Epithelial cell of esophagus (primary cell): ENCODE measurements around the gene GNPDA1.

Source experiments
- DNase-seq: peaks from one replicate; pipeline ENCODE4 v3.0.0; 2010; ENCODE audit warnings: low read depth
- H3K4me3 ChIP-seq: 2 replicates; pipeline ENCODE4 v1.5.1; 2011; ENCODE audit warnings: mild to moderate bottlenecking, low read length, control low read depth
- CTCF ChIP-seq: IDR thresholded peaks from 2 replicates; pipeline ENCODE4 v1.5.1; 2011; ENCODE audit warnings: low read depth, mild to moderate bottlenecking, low read length, control low read depth, inconsistent platforms; ENCODE audit not compliant: insufficient read depth; ENCODE audit errors: missing control alignments

The GNPDA1 gene

DNA sequence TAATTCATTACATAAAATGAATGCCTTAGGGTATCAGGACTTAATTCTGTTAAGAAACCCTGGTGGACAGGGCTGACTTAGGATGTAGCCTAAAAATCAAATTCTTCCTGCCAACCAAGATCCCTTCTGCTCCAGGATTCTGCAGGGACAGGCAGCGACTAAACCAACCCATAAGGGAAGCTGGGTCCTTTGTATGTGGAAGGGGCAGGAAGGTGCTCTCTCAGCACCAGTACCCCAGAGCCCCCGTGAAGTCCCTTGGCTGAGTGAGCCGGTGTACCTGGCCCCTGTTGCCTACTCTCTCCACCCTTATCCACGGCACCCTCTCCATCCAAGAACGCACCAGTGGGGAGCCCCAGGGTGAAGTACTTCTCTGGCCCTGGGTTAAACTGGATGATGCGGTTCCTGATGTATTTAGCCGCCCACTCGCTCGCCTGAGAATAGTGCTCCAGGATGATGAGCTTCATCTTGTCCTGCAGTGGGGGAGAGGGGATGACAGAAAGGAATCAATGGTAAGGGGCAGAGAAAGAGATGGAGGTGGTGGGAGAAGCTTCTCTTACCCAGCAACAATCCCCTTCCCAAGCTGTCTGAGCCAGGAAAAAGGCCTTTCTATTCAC lies 1.1 kb downstream of the GNPDA1 start:
- DNase-seq, result no peak
- peak overlapping the region; percentile 84 for H3K4me3 ChIP-seq
- no peak for TF ChIP-seq CTCF

DNA sequence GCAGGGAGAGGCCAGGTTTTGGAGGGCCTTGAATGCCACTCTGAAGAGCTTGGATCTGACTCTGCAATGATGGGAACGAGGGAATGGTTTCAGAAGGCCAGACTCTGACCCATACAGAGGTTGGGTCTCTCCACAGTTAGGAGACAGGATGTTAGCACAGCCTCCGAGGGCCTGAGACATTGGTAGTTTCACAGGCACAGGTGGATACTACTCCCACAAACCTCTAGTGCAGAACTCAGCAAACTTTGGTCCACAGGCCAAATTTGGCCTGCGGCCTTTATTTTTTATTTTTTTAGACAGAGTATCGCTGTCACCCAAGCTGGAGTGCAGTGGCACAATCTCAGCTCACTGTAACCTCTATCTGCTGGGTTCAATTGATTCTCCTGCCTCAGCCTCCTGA lies 2.9 kb downstream of the GNPDA1 start:
- no peak overlapping the region for H3K4me3 ChIP-seq
- TF ChIP-seq CTCF, result no peak

DNA sequence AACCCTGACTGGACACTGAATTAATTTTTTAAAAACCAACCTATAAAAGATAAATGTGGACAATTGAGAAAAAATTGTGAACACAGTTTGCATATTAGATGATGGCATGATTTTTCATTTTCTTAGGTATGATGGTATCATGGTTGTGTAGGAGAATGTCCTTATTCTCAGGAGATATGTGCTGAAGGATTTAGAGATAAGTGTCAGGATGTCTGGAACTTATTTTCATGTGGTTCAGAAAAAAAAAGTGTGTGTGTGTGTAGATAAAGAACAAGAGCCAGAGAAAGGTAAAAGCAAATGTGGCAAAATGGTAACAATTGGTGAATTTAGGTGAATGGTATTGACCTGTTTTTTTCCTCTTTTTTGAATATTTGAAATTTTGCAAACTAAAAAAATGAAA lies 4.0 kb downstream of the GNPDA1 start:
- H3K4me3 ChIP-seq, result no peak overlapping the region
- no peak for TF ChIP-seq CTCF
- DNase-seq, result no peak

More for the DNA sequence above, 2.9 kb downstream of the GNPDA1 start:
- DNase-seq, result no peak

- DNase-seq, result no peak
- no peak for TF ChIP-seq CTCF
- no peak overlapping the region for H3K4me3 ChIP-seq
These were observed 5.6 kb downstream of the GNPDA1 start for GRCh38 chr5:142007237-142007544.

- no peak for TF ChIP-seq CTCF
- no peak overlapping the region for H3K4me3 ChIP-seq
These were observed 6.2 kb downstream of the GNPDA1 start for GRCh38 chr5:142006363-142007236.

DNA sequence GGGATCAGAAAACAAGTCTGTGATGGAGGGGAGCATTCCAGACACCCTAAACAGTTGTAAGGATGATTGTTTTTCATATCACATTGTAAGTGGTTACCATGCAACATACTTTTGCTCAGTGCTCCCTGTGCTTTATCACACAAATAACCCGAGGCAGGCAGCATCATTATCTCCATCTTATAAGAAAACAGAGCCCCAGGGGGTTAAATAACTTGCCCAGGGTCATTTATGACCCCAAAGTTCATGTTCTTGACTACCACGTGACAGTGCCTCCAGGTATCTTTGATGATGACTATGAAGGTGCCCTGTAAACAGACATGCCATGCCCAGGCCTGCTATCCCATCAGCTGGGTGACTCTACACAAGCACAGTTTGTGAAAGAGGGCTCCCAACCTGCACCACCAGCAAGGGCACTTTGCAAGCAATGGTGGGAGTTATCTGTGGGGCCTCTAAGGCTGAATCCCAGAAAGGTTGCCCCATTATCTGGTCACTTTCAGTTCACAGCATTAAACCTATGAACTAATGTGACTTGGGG lies 9.5 kb downstream of the GNPDA1 start:
- TF ChIP-seq CTCF, result no peak
- DNase-seq, result peak; percentile 54
- H3K4me3 ChIP-seq, result no peak overlapping the region

More at GRCh38 chr5:142006363-142007236, 6.2 kb downstream of the GNPDA1 start:
- no peak for DNase-seq
